PC-9 (cell line): ENCODE data around the gene MKKS.

Source experiments
- EZH2 ChIP-seq: fragments of 200-600 bp; sonication (generic); IDR thresholded peaks from 2 replicates; pipeline ENCODE4 v1.8.0; 2017; ENCODE audit warnings: antibody characterized with exemption, low read depth
- TF ChIP-seq, protein P1 (sequence below): fragments of 200-600 bp; sonication (generic); conservative IDR thresholded peaks from 2 replicates; pipeline ENCODE4 v1.6.1; 2017; ENCODE audit warnings: mixed run types, antibody characterized with exemption, mild to moderate bottlenecking, moderate library complexity

- TF ChIP-seq EZH2 = no peak
- TF ChIP-seq, protein P1, sequence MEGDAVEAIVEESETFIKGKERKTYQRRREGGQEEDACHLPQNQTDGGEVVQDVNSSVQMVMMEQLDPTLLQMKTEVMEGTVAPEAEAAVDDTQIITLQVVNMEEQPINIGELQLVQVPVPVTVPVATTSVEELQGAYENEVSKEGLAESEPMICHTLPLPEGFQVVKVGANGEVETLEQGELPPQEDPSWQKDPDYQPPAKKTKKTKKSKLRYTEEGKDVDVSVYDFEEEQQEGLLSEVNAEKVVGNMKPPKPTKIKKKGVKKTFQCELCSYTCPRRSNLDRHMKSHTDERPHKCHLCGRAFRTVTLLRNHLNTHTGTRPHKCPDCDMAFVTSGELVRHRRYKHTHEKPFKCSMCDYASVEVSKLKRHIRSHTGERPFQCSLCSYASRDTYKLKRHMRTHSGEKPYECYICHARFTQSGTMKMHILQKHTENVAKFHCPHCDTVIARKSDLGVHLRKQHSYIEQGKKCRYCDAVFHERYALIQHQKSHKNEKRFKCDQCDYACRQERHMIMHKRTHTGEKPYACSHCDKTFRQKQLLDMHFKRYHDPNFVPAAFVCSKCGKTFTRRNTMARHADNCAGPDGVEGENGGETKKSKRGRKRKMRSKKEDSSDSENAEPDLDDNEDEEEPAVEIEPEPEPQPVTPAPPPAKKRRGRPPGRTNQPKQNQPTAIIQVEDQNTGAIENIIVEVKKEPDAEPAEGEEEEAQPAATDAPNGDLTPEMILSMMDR = no peak
Measured at GRCh38 chr20:10468340-10468845, 34.4 kb upstream of the MKKS start.
